ENCODE data around the gene CEACAM21. TPM values are rescaled to one million over a fixed set of nuclear protein-coding genes. Genes with fewer than 3 reads are reported as not detected.

Gene CEACAM21
- total RNA-seq, 2 experiments from 2014 or later, result 54.6 to 57.1 TPM

GRCh38 chr19:41551711-41552110, 24.3 kb upstream of the CEACAM21 start:
- Mint-ChIP-seq H3K9me3 (ENCODE audit: low read depth) (peaks cover under 1% of the 10 kb centered on the region), H3K4me1 (peaks cover 63% of the 10 kb centered on the region), H3K27me3 (no peaks in the 10 kb centered on the region), H3K4me3 (peak overlapping the region; percentile 98), H3K27ac (peak overlapping the region; percentile 99), H3K36me3 (peaks cover 68% of the 10 kb centered on the region)
- DNase-seq (peak; percentile 46), ATAC-seq (no peak)
- CTCF ChIA-PET, result interaction anchor here (0.9 to 23.1 kb wide), 4 partner anchors 9 to 19 kb away, joined by 4 to 497 read pairs (median 32); no protein-coding TSS in a partner anchor

- peak; percentile 14 for ATAC-seq
- DNase-seq, result peak; percentile 50
- peaks cover 63% of the 10 kb centered on the region for H3K4me1 Mint-ChIP-seq
Observed at GRCh38 chr19:41552558-41552957, 23.4 kb upstream of the CEACAM21 start.

GRCh38 chr19:41553804-41554203, 22.2 kb upstream of the CEACAM21 start:
- ATAC-seq, result no peak
- Mint-ChIP-seq H3K27me3 (no peaks in the 10 kb centered on the region), H3K9me3 (ENCODE audit: low read depth) (no peaks in the 10 kb centered on the region), H3K27ac (peak overlapping the region; percentile 89), H3K4me3 (peak overlapping the region; percentile 98), H3K4me1 (peaks cover 64% of the 10 kb centered on the region), H3K36me3 (peaks cover 81% of the 10 kb centered on the region)
- DNase-seq, result no peak
- CTCF ChIA-PET, result interaction anchor here (1.3 to 23.1 kb wide), 7 partner anchors 10 to 104 kb away, joined by 3 to 497 read pairs (median 12); partner anchors contain the start of gene CEACAM21

More at GRCh38 chr19:41552558-41552957, 23.4 kb upstream of the CEACAM21 start:
- peak overlapping the region; percentile 99 for H3K27ac Mint-ChIP-seq
- no peaks in the 10 kb centered on the region for H3K27me3 Mint-ChIP-seq
- peak overlapping the region; percentile 98 for H3K4me3 Mint-ChIP-seq
- no peaks in the 10 kb centered on the region for H3K9me3 Mint-ChIP-seq (ENCODE audit: low read depth)
- H3K36me3 Mint-ChIP-seq, result peaks cover 76% of the 10 kb centered on the region
- CTCF ChIA-PET, result interaction anchor here (0.9 to 23.1 kb wide), 5 partner anchors 8 to 98 kb away, joined by 3 to 497 read pairs (median 29); no protein-coding TSS in a partner anchor

- H3K4me3 Mint-ChIP-seq, result peak overlapping the region; percentile 59
- no peaks in the 10 kb centered on the region for H3K27me3 Mint-ChIP-seq
- ATAC-seq, result peak; percentile 60
- peak overlapping the region; percentile 89 for H3K27ac Mint-ChIP-seq
- H3K4me1 Mint-ChIP-seq, result peaks cover 70% of the 10 kb centered on the region
- no peaks in the 10 kb centered on the region for H3K9me3 Mint-ChIP-seq (ENCODE audit: low read depth)
- peaks cover 81% of the 10 kb centered on the region for H3K36me3 Mint-ChIP-seq
- DNase-seq, result peak; percentile 75
- CTCF ChIA-PET, result interaction anchor here (0.6 to 23.1 kb wide), 12 partner anchors 9 to 439 kb away, joined by 3 to 497 read pairs (median 4); partner anchors contain the start of gene CEACAM21
Observed at GRCh38 chr19:41554907-41555306, 21.1 kb upstream of the CEACAM21 start.

- CTCF ChIA-PET, result interaction anchor here (0.6 to 23.1 kb wide), 7 partner anchors 8 to 440 kb away, joined by 3 to 497 read pairs (median 12); no protein-coding TSS in a partner anchor
- H3K4me1 Mint-ChIP-seq, result peaks cover 76% of the 10 kb centered on the region
- H3K9me3 Mint-ChIP-seq (ENCODE audit: low read depth), result no peaks in the 10 kb centered on the region
- ATAC-seq (no peak), DNase-seq (peak; percentile 50)
- H3K36me3 Mint-ChIP-seq, result peaks cover 75% of the 10 kb centered on the region
- H3K4me3 Mint-ChIP-seq, result peak overlapping the region; percentile 59
- peak overlapping the region; percentile 89 for H3K27ac Mint-ChIP-seq
- no peaks in the 10 kb centered on the region for H3K27me3 Mint-ChIP-seq
Observed at GRCh38 chr19:41555748-41556147, 20.2 kb upstream of the CEACAM21 start.

GRCh38 chr19:41563854-41564514, 12.0 kb upstream of the CEACAM21 start:
- ATAC-seq, result peak; percentile 52
- H3K9me3 Mint-ChIP-seq (ENCODE audit: low read depth), result no peaks in the 10 kb centered on the region
- H3K4me3 Mint-ChIP-seq, result no peak overlapping the region
- H3K27me3 Mint-ChIP-seq, result no peaks in the 10 kb centered on the region
- peaks cover 35% of the 10 kb centered on the region for H3K36me3 Mint-ChIP-seq
- no peak overlapping the region for H3K27ac Mint-ChIP-seq
- CTCF ChIA-PET, result interaction anchor here (0.7 to 23.1 kb wide), 14 partner anchors 8 to 124 kb away, joined by 3 to 497 read pairs (median 8); partner anchors contain the start of genes CEACAM21 and DMAC2
- DNase-seq, result no peak
- peaks cover 52% of the 10 kb centered on the region for H3K4me1 Mint-ChIP-seq

- peaks cover 45% of the 10 kb centered on the region for H3K4me1 Mint-ChIP-seq
- no peak overlapping the region for H3K27ac Mint-ChIP-seq
- H3K36me3 Mint-ChIP-seq, result peaks cover 32% of the 10 kb centered on the region
- DNase-seq (no peak), ATAC-seq (no peak)
- H3K9me3 Mint-ChIP-seq (ENCODE audit: low read depth), result no peaks in the 10 kb centered on the region
- no peaks in the 10 kb centered on the region for H3K27me3 Mint-ChIP-seq
- H3K4me3 Mint-ChIP-seq, result no peak overlapping the region
- CTCF ChIA-PET, result interaction anchor here (1.5 to 23.1 kb wide), 8 partner anchors 11 to 125 kb away, joined by 3 to 497 read pairs (median 26); partner anchors contain the start of genes CEACAM21 and DMAC2
Observed at GRCh38 chr19:41564515-41565378, 11.2 kb upstream of the CEACAM21 start.

GRCh38 chr19:41565379-41565720, 10.6 kb upstream of the CEACAM21 start:
- no peaks in the 10 kb centered on the region for H3K27me3 Mint-ChIP-seq
- DNase-seq (no peak), ATAC-seq (no peak)
- H3K27ac Mint-ChIP-seq, result no peak overlapping the region
- H3K4me3 Mint-ChIP-seq, result no peak overlapping the region
- CTCF ChIA-PET, result interaction anchor here (1.5 to 23.1 kb wide), 3 partner anchors 8 to 116 kb away, joined by 3 to 497 read pairs (median 132); no protein-coding TSS in a partner anchor
- peaks cover 29% of the 10 kb centered on the region for H3K36me3 Mint-ChIP-seq
- H3K4me1 Mint-ChIP-seq, result peaks cover 44% of the 10 kb centered on the region
- H3K9me3 Mint-ChIP-seq (ENCODE audit: low read depth), result no peaks in the 10 kb centered on the region

- ATAC-seq, result no peak
- peaks cover 47% of the 10 kb centered on the region for H3K4me1 Mint-ChIP-seq
Observed at GRCh38 chr19:41566001-41566400, 10.0 kb upstream of the CEACAM21 start.

GRCh38 chr19:41569481-41570150, 6.3 kb upstream of the CEACAM21 start:
- no peaks in the 10 kb centered on the region for H3K9me3 Mint-ChIP-seq (ENCODE audit: low read depth)
- peak; percentile 21 for DNase-seq
- no peak overlapping the region for H3K27ac Mint-ChIP-seq
- no peaks in the 10 kb centered on the region for H3K27me3 Mint-ChIP-seq
- no peak overlapping the region for H3K4me3 Mint-ChIP-seq
- H3K36me3 Mint-ChIP-seq, result peaks cover 15% of the 10 kb centered on the region
- H3K4me1 Mint-ChIP-seq, result peaks cover 21% of the 10 kb centered on the region
- ATAC-seq, result no peak
- CTCF ChIA-PET, result interaction anchor here (0.6 to 23.1 kb wide), 19 partner anchors 11 to 365 kb away, joined by 3 to 497 read pairs (median 5); partner anchors contain the start of gene DMAC2

More at GRCh38 chr19:41566001-41566400, 10.0 kb upstream of the CEACAM21 start:
- CTCF ChIA-PET, result interaction anchor here (1.5 to 23.1 kb wide), 4 partner anchors 8 to 116 kb away, joined by 3 to 497 read pairs (median 96); no protein-coding TSS in a partner anchor
- H3K36me3 Mint-ChIP-seq, result peaks cover 29% of the 10 kb centered on the region
- H3K27ac Mint-ChIP-seq, result no peak overlapping the region
- no peak for DNase-seq
- H3K27me3 Mint-ChIP-seq, result no peaks in the 10 kb centered on the region
- no peaks in the 10 kb centered on the region for H3K9me3 Mint-ChIP-seq (ENCODE audit: low read depth)
- H3K4me3 Mint-ChIP-seq, result no peak overlapping the region

GRCh38 chr19:41570179-41570578, 5.8 kb upstream of the CEACAM21 start:
- CTCF ChIA-PET, result interaction anchor here (0.7 to 23.1 kb wide), 20 partner anchors 11 to 366 kb away, joined by 3 to 497 read pairs (median 7); partner anchors contain the start of gene ERICH4
- H3K27ac Mint-ChIP-seq, result peak overlapping the region; percentile 63
- peaks cover 19% of the 10 kb centered on the region for H3K4me1 Mint-ChIP-seq
- H3K4me3 Mint-ChIP-seq, result no peak overlapping the region
- ATAC-seq (peak; percentile 10), DNase-seq (no peak)
- peaks cover 14% of the 10 kb centered on the region for H3K36me3 Mint-ChIP-seq
- no peaks in the 10 kb centered on the region for H3K27me3 Mint-ChIP-seq
- no peaks in the 10 kb centered on the region for H3K9me3 Mint-ChIP-seq (ENCODE audit: low read depth)

- CTCF ChIA-PET, result interaction anchor here (0.7 to 23.1 kb wide), 19 partner anchors 11 to 366 kb away, joined by 3 to 497 read pairs (median 7); partner anchors contain the start of gene ERICH4
- ATAC-seq, result peak; percentile 96
- Mint-ChIP-seq H3K4me1 (peaks cover 22% of the 10 kb centered on the region), H3K9me3 (ENCODE audit: low read depth) (no peaks in the 10 kb centered on the region), H3K36me3 (peaks cover 12% of the 10 kb centered on the region), H3K4me3 (no peak overlapping the region), H3K27ac (peak overlapping the region; percentile 63), H3K27me3 (no peaks in the 10 kb centered on the region)
- DNase-seq, result peak; percentile 89
Observed at GRCh38 chr19:41570639-41571112, 5.3 kb upstream of the CEACAM21 start.
